ENCODE measurements around the gene GANAB.
"Not testable (repeated sequence)": the region's sequence is repeated elsewhere in the genome, so short reads cannot be mapped to it uniquely, and the experiment has no call there.

Gene GANAB

DNA sequence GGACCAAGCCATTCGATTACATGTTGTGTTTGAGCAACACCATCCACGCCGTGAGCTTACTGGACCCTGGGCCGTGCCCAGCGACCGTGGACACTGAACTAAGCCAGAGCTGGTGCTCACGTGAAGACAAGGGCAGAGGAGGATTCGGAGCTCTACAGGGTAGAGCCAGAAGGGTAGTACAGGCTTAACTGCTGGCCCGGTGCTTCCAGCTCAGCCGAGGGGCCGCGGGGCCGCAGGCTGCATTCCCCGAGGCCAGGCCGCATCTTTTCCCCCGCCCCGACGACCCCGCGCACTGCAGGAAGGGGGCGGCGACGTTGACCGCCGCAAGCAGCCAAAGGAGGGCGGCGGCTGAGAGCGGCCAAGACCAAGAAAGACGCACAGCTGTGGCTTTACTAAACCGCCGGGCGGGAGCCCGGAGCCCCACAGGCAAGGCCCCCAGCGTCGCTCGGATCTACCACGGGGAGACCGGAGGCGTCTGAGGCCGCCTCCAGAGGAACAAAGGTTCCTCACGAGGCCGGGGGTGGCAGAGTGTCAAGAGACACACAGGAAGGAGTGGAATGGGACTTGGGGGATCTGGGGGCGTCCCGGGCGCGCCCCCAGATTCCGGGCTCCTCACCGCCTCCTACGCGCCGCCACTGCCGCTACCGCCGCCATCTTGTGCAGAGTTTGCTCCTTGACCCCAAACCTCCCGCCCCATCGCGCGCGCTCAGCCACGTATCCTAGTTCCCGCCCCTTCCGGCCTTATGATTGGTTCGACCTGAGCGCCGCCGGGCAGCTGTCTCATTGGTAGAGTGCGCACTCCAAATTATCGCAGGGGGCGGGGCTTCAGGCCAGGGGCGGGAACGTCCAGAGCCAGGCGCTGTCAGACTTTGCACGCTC is at the start of gene GANAB:
TSS of gene GANAB (minus strand) at position 668 of the 879 bp plus-strand sequence. CDS start at position 654, 14 bp downstream.
- peak; percentile 97 for DNase-seq

GRCh38 chr11:62694455-62695167 is 48.2 kb upstream of the GANAB start:
- peak; percentile 79 for DNase-seq

DNA sequence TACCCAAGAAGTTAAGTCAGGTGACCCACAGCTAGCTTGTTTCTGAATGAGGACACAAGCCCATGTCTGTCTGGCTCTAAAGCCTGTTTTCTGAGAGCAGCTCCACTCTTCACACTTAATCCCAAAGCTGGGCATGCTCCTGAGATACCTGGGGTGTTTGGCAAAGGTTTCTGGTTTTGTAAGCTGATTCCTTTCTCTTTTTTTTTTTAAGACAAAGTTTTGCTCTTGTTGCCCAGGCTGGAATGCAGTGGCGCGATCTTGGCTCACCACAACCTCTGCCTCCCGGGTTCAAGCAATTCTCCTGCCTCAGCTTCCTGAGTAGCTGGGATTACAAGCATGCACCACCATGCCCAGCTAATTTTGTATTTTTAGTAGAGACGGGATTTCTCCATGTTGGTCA is 47.2 kb upstream of the GANAB start:
- DNase-seq, result not testable (repeated sequence)

DNA sequence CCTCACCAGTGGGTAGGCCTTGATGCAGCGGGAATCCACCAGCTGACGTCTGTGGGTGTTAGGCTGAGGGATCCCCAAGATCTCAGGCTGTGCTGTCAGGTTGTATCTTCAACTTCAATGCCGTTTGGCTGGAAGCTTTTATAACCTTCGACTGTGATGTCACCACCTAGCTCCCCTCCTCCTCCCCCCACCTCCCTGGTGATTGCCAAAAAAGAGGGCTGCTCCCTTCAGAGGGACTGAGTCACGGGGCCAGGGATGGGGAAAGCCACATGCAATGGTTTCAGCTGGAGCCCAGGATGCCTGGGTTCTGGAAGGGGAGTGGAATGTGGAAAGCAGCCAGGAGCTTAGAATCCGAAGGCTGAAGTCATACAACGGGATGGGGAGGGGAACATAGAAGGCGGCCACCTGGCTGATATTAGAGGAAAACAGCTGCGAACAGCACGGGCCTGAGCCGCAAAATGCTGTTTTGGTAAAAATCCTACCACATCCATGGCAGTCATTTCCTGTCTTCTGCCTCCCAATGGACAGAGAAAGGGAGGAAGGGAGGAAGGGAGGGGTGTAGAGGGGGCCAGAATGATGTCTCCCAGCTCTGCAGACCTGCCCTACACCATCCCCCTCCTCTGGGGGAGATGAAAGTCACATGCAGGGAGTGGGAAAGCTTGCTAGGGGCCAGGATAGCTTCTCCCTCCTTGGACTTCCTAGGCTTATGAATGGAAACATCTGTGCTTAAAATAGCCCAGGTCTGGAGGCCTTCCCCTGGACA is 43.2 kb upstream of the GANAB start, which contains the start of gene LRRN4CL:
TSS of gene LRRN4CL (minus strand) at position 110 of the 763 bp plus-strand sequence. CDS start 1,022 bp downstream, outside the sequence.
- DNase-seq, result no peak

DNA sequence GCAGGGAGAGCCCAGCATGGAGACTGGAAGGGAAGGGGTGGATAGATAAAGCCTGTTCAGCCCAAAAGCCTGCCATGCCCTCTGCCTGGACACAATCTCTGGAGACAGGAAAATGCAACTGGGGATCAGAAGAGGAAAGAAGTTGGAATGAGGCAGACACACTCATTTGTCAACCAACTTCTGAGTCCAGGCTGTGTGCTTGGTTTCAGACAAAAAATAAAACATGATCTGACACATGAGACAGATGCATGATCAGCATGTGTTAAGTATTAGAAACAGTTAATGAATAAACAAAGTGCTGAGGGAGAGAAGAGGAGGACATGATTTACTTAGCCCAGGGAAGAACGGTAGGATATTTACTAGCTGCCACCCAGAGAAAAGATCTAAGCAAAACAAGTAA is 42.1 kb upstream of the GANAB start:
- DNase-seq, result no peak

DNA sequence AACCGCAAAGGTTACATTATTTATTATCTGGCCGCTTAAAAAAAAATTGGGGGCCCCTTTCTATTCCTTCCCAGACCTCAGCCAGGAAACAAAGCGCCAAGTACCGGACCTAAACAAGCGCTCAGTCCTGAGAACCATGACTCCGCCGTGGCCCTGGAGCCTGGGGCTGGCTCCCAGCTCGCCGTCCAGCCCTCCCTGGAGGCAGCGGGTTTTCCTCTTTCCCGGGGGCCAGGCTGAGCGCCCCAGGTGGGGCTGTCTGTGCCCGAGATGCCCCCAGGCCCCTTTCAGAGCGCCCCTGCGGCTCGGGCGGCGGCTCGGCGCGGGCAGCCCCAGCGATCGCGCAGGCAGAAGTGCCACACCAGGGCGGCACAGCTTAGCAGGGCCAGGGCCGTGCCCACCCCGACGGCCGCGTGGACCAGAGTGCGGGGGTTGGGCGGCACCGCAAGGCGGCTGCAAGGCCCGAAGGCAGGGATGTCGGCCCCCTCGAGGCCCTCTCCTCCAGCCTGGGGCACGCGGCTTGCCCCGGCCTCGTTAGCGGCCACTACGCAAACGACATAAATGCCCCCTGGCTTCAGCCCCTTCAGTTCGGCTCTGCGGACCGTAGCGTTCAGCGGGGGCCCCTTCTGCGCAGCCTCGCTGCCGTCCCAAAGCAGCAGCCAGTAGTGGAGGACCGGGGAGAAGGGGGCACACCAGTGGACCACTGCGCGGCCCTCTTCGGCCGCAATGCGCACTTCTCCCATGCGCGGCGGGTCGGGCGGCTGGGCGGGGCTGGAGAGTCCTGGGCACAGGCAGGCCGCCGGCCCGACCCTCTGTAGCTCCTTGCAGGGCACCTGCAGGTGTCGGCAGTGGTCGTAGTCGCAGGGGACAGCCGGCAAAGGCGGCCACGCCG is 41.3 kb upstream of the GANAB start:
- no peak for DNase-seq

- no peak for DNase-seq
Measured at GRCh38 chr11:62682518-62682917, 36.1 kb upstream of the GANAB start.

DNA sequence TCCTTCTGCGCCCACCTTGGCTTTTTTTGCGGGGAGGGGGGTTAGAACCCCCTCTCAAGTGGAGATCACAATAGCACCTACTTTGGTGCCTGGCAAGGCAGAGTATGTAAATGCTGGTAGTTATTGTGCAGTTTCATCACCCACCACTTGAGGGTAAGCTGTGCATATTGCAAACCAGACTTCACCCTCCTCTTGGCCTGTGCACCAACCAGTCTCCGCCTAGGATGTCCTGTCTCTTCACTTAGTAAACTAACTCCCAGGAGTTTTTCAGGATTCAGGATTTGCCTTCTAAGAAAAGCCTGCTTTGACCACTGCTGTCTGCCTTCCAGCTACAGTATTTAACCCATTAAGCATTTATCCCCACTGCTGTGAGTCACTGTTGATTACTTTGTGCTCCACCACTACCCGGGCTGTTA is 34.4 kb upstream of the GANAB start:
- DNase-seq, result peak; percentile 71

DNA sequence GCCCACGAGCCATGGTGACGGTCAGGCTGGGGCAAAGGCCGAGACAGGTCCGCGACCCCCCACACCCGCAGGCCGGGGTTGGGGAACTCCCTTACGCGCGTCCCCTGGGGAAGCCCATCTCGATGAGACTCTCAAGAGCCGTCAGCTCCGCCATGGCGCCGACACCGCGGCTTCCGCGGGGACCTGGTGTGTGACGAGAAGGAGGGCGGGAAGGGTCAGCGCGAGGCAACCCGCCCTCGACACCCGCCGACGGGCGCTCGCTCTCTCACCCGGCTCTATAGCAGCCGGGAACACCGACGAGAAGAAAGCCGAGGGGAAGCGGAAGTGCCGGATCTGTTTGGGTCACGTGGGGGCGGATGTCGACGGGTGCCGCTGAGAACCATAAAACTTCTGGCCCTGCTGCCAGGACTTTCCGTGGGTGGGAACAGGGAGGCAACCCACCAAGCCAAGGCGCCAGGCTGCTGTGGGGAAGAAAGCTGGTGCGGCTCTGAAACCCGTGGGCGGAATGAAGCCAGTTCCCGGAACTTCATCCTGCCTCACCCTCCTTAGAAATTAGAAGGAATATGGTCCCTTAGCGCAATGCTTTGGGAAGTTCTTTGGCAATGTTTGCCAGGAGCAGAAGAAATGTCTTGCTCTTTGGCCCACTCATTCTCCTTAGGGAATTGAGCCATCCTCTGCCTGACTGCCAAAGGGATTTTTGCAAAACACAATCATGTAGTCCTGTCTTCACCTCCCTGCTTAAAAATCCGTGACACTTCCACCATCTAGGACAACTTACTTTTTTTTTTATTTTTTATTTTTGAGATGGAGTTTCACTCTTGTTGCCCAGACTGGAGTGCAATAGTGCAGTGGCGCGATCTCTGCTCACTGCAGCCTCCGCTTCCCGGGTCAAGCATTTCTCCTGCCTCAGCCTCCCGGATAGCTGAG is 32.6 kb upstream of the GANAB start, which contains the start of gene UBXN1:
TSS of gene UBXN1 (minus strand) at position 304 of the 927 bp plus-strand sequence. CDS start at position 154, 150 bp downstream.
- peak; percentile 85 for DNase-seq

GRCh38 chr11:62678433-62678769 is 32.0 kb upstream of the GANAB start:
- DNase-seq, result no peak

GRCh38 chr11:62677714-62678113 is 31.3 kb upstream of the GANAB start:
- DNase-seq, result no peak

GRCh38 chr11:62677156-62677555 is 30.7 kb upstream of the GANAB start:
- no peak for DNase-seq

- no peak for DNase-seq
Measured at GRCh38 chr11:62676698-62677097, 30.3 kb upstream of the GANAB start.

DNA sequence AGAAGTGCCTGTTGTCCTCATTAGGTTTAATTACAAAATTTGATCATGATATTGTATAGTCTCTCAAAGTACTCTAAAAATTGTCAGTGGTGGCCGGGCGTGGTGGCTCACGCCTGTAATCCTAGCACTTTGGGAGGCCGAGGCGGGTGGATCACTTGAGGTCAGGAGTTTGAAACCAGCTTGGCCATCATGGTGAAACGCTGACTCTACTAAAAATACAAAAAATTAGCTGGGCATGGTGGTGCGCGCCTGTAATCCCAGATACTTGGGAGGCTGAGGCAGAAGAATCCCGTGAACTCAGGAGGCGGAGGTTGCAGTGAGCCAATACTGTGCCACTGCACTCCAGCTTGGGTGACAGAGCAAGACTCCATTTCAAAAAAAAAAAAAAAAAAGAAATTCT is 29.0 kb upstream of the GANAB start:
- not testable (repeated sequence) for DNase-seq

GRCh38 chr11:62673196-62673525 is 26.7 kb upstream of the GANAB start:
- DNase-seq, result no peak

DNA sequence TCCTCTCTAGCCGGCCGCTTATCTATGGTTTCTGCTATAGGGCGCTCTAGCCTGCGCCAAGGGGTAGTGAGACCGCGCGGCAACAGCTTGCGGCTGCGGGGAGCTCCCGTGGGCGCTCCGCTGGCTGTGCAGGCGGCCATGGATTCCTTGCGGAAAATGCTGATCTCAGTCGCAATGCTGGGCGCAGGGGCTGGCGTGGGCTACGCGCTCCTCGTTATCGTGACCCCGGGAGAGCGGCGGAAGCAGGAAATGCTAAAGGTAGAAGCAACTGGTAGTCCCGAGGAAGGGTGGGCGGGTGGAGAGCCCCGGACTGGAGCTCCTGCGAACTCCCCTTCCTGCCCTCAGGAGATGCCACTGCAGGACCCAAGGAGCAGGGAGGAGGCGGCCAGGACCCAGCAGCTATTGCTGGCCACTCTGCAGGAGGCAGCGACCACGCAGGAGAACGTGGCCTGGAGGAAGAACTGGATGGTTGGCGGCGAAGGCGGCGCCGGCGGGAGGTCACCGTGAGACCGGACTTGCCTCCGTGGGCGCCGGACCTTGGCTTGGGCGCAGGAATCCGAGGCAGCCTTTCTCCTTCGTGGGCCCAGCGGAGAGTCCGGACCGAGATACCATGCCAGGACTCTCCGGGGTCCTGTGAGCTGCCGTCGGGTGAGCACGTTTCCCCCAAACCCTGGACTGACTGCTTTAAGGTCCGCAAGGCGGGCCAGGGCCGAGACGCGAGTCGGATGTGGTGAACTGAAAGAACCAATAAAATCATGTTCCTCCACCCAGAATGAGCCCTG is 25.4 kb upstream of the GANAB start, which contains the start of the genes LBHD1 and UQCC3:
TSS of gene LBHD1 (minus strand) at position 660 of the 782 bp plus-strand sequence. CDS start 2,236 bp downstream, outside the sequence.
TSS of gene UQCC3 (plus strand) at position 66 of the 782 bp plus-strand sequence. CDS start at position 139, 73 bp downstream.
- DNase-seq, result peak; percentile 85

GRCh38 chr11:62671236-62671607 is 24.8 kb upstream of the GANAB start:
- peak; percentile 85 for DNase-seq

DNA sequence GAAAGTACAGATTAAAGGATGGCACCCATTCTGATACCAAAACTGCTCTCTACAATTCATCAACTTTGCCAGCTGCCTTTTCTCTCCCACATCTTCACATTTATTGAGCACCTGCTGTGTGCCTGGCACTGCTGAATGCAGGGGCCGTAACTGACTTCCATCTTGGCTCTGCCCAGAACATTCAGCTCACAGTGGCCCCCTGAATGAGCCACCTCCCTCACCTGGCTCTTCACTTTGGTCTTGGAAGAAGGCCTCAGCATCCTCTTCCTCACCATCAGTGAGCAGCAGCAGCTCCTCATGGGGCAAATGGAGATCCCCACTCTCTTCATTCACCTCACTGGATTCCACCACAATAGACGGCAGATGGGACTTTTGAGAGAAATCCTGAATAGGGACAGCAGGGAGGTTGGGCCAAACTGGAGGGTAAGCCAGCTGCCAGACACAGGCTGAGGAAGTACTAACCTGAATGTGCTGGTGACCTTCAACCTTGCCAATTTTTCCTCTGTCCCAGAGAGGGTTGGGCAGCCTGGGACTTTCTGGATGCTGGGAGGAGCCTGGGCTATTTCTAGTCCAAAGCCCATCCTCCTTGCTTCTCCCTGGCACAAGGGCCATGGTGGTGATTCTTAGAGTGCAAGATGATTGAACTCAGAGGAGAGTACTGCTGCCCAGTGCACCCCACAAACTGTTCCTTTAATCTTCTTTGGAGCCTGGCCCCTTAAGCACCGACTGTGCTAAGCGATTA is 23.2 kb upstream of the GANAB start:
- no peak for DNase-seq

- no peak for DNase-seq
Measured at GRCh38 chr11:62667460-62667859, 21.0 kb upstream of the GANAB start.
